SK-N-SH treated with all-trans-retinoic acid at 6 μM for 48 hours (cell line): ENCODE data around the gene CD55.

Source experiments
- ATAC-seq: fragments of 200-7000 bp; cut with Tn5 transposase; 3 replicates; pipeline ENCODE4 v1.9.1; 2020; ENCODE audit warnings: mild to moderate bottlenecking, moderate library complexity
- ARNTL ChIP-seq: fragments of 450-650 bp; formaldehyde crosslinking; IDR thresholded peaks from 2 replicates; pipeline ENCODE4 v1.5.0; 2020; ENCODE audit warnings: low read depth, mild to moderate bottlenecking, moderate library complexity, borderline replicate concordance
- BACH2 ChIP-seq: fragments of 250-450 bp; sonication (Bioruptor Pico); IDR thresholded peaks from 2 replicates; pipeline ENCODE4 v1.9.0; 2021; ENCODE audit warnings: mild to moderate bottlenecking, borderline replicate concordance
- CSDC2 ChIP-seq: fragments of 250-450 bp; sonication (Bioruptor Pico); IDR thresholded peaks from 2 replicates; pipeline ENCODE4 v1.5.0; 2020; ENCODE audit warnings: mild to moderate bottlenecking, moderate library complexity
- ESRRG ChIP-seq: fragments of 250-450 bp; sonication (Bioruptor Pico); IDR thresholded peaks from 2 replicates; pipeline ENCODE4 v1.6.1; 2021; ENCODE audit warnings: mild to moderate bottlenecking
- GLIS3 ChIP-seq: fragments of 250-450 bp; sonication (Bioruptor Pico); IDR thresholded peaks from 2 replicates; pipeline ENCODE4 v1.5.0; 2020; ENCODE audit warnings: mild to moderate bottlenecking, moderate library complexity
- ISL1 ChIP-seq: fragments of 250-450 bp; sonication (Bioruptor Pico); IDR thresholded peaks from 2 replicates; pipeline ENCODE4 v2.1.2; 2022; ENCODE audit warnings: mild to moderate bottlenecking, moderate library complexity
- OSR1 ChIP-seq: fragments of 250-450 bp; sonication (Bioruptor Pico); IDR thresholded peaks from 2 replicates; pipeline ENCODE4 v1.8.0; 2022; ENCODE audit warnings: moderate library complexity, mild to moderate bottlenecking, inconsistent platforms
- PATZ1 ChIP-seq: fragments of 250-450 bp; sonication (Bioruptor Pico); IDR thresholded peaks from 2 replicates; pipeline ENCODE4 v1.8.0; 2020; ENCODE audit warnings: mild to moderate bottlenecking, moderate library complexity, borderline replicate concordance
- POU6F1 ChIP-seq: fragments of 250-450 bp; sonication (Bioruptor Pico); IDR thresholded peaks from 2 replicates; pipeline ENCODE4 v1.8.0; 2021; ENCODE audit warnings: low read depth, mild to moderate bottlenecking, moderate library complexity, borderline replicate concordance
- PPARA ChIP-seq: fragments of 250-450 bp; sonication (Bioruptor Pico); IDR thresholded peaks from 2 replicates; pipeline ENCODE4 v1.5.0; 2020; ENCODE audit warnings: mild to moderate bottlenecking, borderline replicate concordance
- RARB ChIP-seq: fragments of 250-450 bp; sonication (Bioruptor Pico); IDR thresholded peaks from 2 replicates; pipeline ENCODE4 v1.8.0; 2021; ENCODE audit warnings: mild to moderate bottlenecking, moderate library complexity
- TCF4 ChIP-seq: fragments of 250-450 bp; sonication (Bioruptor Pico); IDR thresholded peaks from 2 replicates; pipeline ENCODE4 v1.8.0; 2021; ENCODE audit warnings: mild to moderate bottlenecking, moderate library complexity, borderline replicate concordance
- TOX ChIP-seq: fragments of 250-450 bp; sonication (Bioruptor Pico); IDR thresholded peaks from 2 replicates; pipeline ENCODE4 v1.8.0; 2021; ENCODE audit warnings: mild to moderate bottlenecking, moderate library complexity, borderline replicate concordance
- ZC3H10 ChIP-seq: fragments of 250-450 bp; sonication (Bioruptor Pico); IDR thresholded peaks from 2 replicates; pipeline ENCODE4 v1.5.1; 2021; ENCODE audit warnings: mild to moderate bottlenecking, moderate library complexity
- ZFP3 ChIP-seq: fragments of 250-450 bp; sonication (Bioruptor Pico); IDR thresholded peaks from 2 replicates; pipeline ENCODE4 v1.5.0; 2020; ENCODE audit warnings: mild to moderate bottlenecking, moderate library complexity
- ZFP30 ChIP-seq: fragments of 450-650 bp; formaldehyde crosslinking; IDR thresholded peaks from 2 replicates; pipeline ENCODE4 v1.5.0; 2022; ENCODE audit warnings: mild to moderate bottlenecking, moderate library complexity
- ZNF565 ChIP-seq: fragments of 450-650 bp; formaldehyde crosslinking; conservative IDR thresholded peaks from 2 replicates; pipeline ENCODE4 v1.5.0; 2020; ENCODE audit warnings: low read depth, mild to moderate bottlenecking, moderate library complexity
- ZNF70 ChIP-seq: fragments of 450-650 bp; formaldehyde crosslinking; IDR thresholded peaks from 2 replicates; pipeline ENCODE4 v1.5.0; 2020; ENCODE audit warnings: mild to moderate bottlenecking, moderate library complexity
- ZNF8 ChIP-seq: fragments of 450-650 bp; formaldehyde crosslinking; IDR thresholded peaks from 2 replicates; pipeline ENCODE4 v1.5.0; 2020; ENCODE audit warnings: mild to moderate bottlenecking, moderate library complexity
- TF ChIP-seq, protein P1 (sequence below): fragments of 250-450 bp; sonication (Bioruptor Pico); IDR thresholded peaks from 2 replicates; pipeline ENCODE4 v1.5.1; 2021; ENCODE audit warnings: mild to moderate bottlenecking, moderate library complexity
- TF ChIP-seq, protein P2 (sequence below): fragments of 250-450 bp; sonication (Bioruptor Pico); IDR thresholded peaks from 2 replicates; pipeline ENCODE4 v1.5.0; 2020; ENCODE audit warnings: mild to moderate bottlenecking, moderate library complexity

Gene CD55

GRCh38 chr1:207361889-207362288, 40.4 kb downstream of the CD55 start:
- TF ChIP-seq ISL1 (CRISPR knock-in tag) (no peak), ZNF565 (CRISPR knock-in tag) (no peak), PATZ1 (CRISPR knock-in tag) (no peak), POU6F1 (CRISPR knock-in tag) (no peak), RARB (no peak), ESRRG (no peak), ZC3H10 (CRISPR knock-in tag) (no peak), OSR1 (CRISPR knock-in tag) (no peak), TOX (no peak), ZNF70 (CRISPR knock-in tag) (no peak), GLIS3 (CRISPR knock-in tag) (no peak), ARNTL (CRISPR knock-in tag) (no peak), TCF4 (no peak), CSDC2 (no peak), PPARA (CRISPR knock-in tag) (no peak)
- TF ChIP-seq, protein P1, sequence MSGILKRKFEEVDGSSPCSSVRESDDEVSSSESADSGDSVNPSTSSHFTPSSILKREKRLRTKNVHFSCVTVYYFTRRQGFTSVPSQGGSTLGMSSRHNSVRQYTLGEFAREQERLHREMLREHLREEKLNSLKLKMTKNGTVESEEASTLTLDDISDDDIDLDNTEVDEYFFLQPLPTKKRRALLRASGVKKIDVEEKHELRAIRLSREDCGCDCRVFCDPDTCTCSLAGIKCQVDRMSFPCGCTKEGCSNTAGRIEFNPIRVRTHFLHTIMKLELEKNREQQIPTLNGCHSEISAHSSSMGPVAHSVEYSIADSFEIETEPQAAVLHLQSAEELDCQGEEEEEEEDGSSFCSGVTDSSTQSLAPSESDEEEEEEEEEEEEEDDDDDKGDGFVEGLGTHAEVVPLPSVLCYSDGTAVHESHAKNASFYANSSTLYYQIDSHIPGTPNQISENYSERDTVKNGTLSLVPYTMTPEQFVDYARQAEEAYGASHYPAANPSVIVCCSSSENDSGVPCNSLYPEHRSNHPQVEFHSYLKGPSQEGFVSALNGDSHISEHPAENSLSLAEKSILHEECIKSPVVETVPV (CRISPR knock-in tag), result no peak
- TF ChIP-seq, protein P2, sequence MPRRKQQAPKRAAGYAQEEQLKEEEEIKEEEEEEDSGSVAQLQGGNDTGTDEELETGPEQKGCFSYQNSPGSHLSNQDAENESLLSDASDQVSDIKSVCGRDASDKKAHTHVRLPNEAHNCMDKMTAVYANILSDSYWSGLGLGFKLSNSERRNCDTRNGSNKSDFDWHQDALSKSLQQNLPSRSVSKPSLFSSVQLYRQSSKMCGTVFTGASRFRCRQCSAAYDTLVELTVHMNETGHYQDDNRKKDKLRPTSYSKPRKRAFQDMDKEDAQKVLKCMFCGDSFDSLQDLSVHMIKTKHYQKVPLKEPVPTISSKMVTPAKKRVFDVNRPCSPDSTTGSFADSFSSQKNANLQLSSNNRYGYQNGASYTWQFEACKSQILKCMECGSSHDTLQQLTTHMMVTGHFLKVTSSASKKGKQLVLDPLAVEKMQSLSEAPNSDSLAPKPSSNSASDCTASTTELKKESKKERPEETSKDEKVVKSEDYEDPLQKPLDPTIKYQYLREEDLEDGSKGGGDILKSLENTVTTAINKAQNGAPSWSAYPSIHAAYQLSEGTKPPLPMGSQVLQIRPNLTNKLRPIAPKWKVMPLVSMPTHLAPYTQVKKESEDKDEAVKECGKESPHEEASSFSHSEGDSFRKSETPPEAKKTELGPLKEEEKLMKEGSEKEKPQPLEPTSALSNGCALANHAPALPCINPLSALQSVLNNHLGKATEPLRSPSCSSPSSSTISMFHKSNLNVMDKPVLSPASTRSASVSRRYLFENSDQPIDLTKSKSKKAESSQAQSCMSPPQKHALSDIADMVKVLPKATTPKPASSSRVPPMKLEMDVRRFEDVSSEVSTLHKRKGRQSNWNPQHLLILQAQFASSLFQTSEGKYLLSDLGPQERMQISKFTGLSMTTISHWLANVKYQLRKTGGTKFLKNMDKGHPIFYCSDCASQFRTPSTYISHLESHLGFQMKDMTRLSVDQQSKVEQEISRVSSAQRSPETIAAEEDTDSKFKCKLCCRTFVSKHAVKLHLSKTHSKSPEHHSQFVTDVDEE (CRISPR knock-in tag), result no peak
- TF ChIP-seq, all 23 proteins: peak for 0

DNA sequence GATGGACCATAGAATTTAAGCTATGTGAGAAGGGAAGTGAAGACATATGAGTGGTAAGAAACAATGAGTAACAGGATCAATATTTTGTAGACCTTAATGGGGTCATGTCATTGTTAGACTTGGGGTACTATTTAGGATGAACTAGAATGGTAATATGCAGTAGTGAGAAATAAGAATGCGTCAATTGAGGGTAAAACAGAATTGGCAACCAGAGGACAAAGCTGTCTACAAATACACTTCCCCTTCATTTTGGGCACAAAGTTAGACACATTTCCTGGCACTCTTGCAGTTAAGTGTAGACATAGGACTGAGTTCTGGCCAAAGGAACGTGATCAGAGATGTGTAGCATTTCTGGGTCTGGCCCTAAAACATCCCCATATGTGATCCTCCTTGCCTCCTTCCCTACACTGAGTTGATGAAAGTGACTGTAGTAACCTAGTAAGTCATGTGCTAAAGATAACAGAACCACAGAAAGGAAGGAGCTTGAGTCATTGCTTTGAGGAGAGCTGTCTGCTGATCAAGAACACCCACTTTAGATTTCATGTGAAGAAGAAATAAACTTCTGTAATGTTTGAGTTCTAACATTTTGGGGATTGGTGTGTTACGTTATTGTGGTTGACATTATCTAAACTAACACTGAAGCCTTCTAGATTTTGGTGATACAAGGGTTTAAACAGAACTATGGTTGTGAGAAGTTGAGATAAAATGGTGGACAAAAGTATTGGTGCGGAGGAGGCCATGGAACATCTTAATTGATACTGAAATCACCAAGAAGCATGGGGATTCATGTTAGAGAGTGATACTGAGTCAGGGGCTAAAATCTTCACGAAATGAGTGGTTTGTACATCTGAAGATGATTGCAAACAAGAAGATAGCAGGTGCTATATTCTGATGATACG, 41.7 kb downstream of the CD55 start:
- TF ChIP-seq ZFP30 (CRISPR knock-in tag), result no peak
- no peak for TF ChIP-seq PPARA (CRISPR knock-in tag)
- TF ChIP-seq, protein P2 (CRISPR knock-in tag), result no peak
- TF ChIP-seq RARB, result no peak
- no peak for TF ChIP-seq ISL1 (CRISPR knock-in tag)
- no peak for TF ChIP-seq ZNF70 (CRISPR knock-in tag)
- TF ChIP-seq POU6F1 (CRISPR knock-in tag), result no peak
- no peak for TF ChIP-seq ESRRG
- no peak for TF ChIP-seq ZNF8 (CRISPR knock-in tag)
- no peak for TF ChIP-seq ZNF565 (CRISPR knock-in tag)
- TF ChIP-seq ZFP3 (CRISPR knock-in tag), result no peak
- no peak for TF ChIP-seq ZC3H10 (CRISPR knock-in tag)
- TF ChIP-seq BACH2 (CRISPR knock-in tag), result no peak
- TF ChIP-seq CSDC2, result no peak
- ATAC-seq, result no peak

More at GRCh38 chr1:207361889-207362288, 40.4 kb downstream of the CD55 start:
- no peak for ATAC-seq
